Activated naive CD4-positive, alpha-beta T cell treated with anti-CD3 and anti-CD28 coated beads, Interleukin-2, amount 50 U/mL, for 24 hours (primary cell): Measurements from ENCODE around the gene STEAP2.
"Not testable (repeated sequence)": the region's sequence is repeated elsewhere in the genome, so short reads cannot be mapped to it uniquely, and the experiment has no call there.

Source experiments
- H3K27ac Mint-ChIP-seq: one replicate; pipeline ENCODE4 v1.8.0; 2021; ENCODE audit warnings: mild to moderate bottlenecking, mixed read lengths
- H3K27me3 Mint-ChIP-seq: one replicate; pipeline ENCODE4 v1.8.0; 2021; ENCODE audit warnings: mixed read lengths
- H3K36me3 Mint-ChIP-seq: one replicate; pipeline ENCODE4 v1.8.0; 2021; ENCODE audit warnings: mixed read lengths
- H3K4me1 Mint-ChIP-seq: one replicate; pipeline ENCODE4 v1.8.0; 2021; ENCODE audit warnings: mixed read lengths
- H3K4me3 Mint-ChIP-seq: one replicate; pipeline ENCODE4 v1.8.0; 2021; ENCODE audit warnings: mild to moderate bottlenecking, mixed read lengths
- H3K9me3 Mint-ChIP-seq: one replicate; pipeline ENCODE4 v1.8.0; 2021; ENCODE audit warnings: mixed read lengths

STEAP2 gene

DNA sequence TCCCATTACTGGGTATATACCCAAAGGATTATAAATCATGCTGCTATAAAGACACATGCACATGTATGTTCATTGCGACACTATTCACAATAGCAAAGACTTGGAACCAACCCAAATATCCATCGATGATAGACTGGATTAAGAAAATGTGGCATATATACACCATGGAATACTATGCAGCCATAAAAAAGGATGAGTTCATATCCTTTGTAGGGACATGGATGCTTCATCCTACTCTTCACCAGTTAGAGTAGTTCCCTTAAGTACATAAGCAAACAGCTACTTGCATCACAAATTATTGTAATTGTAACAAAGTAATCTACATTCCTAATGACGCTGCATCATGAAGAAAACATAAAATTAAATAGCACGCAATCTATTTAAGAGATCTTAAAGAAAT is 25.2 kb upstream of the STEAP2 start:
- not testable (repeated sequence) for H3K27ac Mint-ChIP-seq, H3K4me3 Mint-ChIP-seq, H3K4me1 Mint-ChIP-seq, H3K9me3 Mint-ChIP-seq, H3K27me3 Mint-ChIP-seq, H3K36me3 Mint-ChIP-seq

DNA sequence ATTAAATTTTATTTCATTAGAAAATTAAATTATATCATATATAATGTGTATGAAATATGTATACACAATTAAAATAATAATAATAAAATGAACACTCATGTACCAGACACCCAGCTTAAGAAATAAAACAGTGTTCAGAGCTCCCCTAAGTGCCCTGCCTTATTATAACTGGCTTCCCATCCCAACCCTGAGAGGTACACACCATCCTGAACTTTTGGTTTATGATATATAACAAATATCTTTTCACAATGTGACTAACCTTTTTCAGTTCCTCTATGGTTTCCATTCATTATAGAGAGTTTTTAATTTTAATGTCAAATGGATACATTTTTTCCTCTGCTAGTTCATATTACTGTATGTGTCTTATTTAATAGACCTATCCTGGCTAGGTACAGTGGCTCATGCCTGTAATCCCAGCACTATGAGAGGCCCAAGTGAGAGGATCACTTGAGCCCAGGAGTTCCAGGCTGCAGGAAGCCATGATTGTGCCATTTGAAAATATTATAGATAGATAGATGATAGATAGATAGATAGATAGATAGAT is 24.0 kb upstream of the STEAP2 start:
- Mint-ChIP-seq H3K4me3 (no peak overlapping the region), H3K27me3 (peaks cover 4% of the 10 kb centered on the region), H3K9me3 (no peaks in the 10 kb centered on the region), H3K4me1 (no peaks in the 10 kb centered on the region), H3K36me3 (peaks cover 2% of the 10 kb centered on the region), H3K27ac (no peak overlapping the region)

GRCh38 chr7:90188281-90188680 is 23.3 kb upstream of the STEAP2 start:
- Mint-ChIP-seq H3K27me3 (peaks cover 4% of the 10 kb centered on the region), H3K36me3 (peaks cover 2% of the 10 kb centered on the region), H3K27ac (no peak overlapping the region), H3K9me3 (no peaks in the 10 kb centered on the region), H3K4me1 (no peaks in the 10 kb centered on the region), H3K4me3 (no peak overlapping the region)

- Mint-ChIP-seq H3K27ac (no peak overlapping the region), H3K27me3 (peaks cover 2% of the 10 kb centered on the region), H3K36me3 (peaks cover 2% of the 10 kb centered on the region), H3K4me1 (no peaks in the 10 kb centered on the region), H3K4me3 (no peak overlapping the region), H3K9me3 (no peaks in the 10 kb centered on the region)
Observed at GRCh38 chr7:90190995-90191394, 20.5 kb upstream of the STEAP2 start.

DNA sequence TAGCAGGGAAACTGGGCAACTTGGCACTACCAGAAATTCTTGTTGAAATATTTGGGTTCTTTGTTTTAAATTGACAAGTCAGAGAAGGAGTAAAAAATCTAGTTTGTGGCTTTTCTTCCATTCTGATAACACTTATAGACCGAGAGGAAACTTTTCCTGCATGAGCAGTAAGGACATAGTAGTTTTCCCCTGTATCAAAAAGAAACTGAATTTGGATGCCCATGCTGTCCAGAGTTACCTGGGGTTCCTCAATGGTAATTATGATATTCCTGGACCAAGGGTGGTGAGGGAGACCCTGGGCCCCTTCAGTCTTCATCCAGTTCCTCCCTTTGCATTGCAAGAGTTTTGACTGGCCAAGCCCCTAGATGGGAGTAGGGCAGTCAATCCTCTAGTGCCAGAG is 19.9 kb upstream of the STEAP2 start:
- Mint-ChIP-seq H3K27me3 (peaks cover 2% of the 10 kb centered on the region), H3K9me3 (no peaks in the 10 kb centered on the region), H3K36me3 (peaks cover 2% of the 10 kb centered on the region), H3K4me3 (no peak overlapping the region), H3K4me1 (no peaks in the 10 kb centered on the region), H3K27ac (no peak overlapping the region)

DNA sequence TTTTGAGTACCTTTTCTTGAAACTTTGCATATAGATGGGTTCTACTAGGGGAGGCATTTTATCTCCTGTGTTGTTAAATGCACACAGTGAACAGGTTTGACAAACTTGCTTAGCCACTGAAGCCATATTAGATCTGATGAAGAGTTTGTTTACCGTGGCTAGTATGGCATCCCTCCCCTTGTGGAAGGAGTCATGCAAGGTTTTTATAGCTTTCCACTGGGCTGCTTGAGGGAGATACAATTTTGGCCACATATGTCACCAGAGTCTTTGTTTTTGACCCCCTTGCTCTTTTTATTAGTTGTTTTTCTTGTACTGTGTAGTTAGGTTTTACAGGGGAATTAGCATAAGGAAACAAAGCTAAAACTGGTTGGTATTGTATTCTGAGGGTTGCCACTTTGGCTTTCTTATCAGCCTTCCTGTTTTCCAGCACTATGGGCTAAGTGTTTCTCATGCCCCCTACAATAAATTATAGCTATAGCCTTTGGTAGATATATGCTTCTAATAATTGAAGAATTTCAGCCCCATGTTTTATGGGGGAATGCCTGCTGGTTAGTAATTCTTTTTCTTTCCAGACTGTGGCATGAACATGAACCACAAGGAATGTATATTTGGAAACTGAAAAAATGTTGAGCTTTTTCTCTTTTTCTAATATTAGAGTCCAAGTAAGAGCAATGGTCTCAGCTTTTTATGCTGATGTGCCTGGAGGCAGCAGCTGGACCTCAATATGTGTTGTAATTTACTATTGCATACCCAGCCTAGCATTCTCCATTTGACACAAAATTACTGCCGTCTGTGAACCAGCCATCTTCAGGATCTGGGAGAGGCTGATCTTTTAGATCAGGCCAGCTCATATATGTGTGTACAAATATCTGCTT is 18.4 kb upstream of the STEAP2 start:
- Mint-ChIP-seq H3K9me3 (no peaks in the 10 kb centered on the region), H3K36me3 (peaks cover 2% of the 10 kb centered on the region), H3K27me3 (peaks cover 2% of the 10 kb centered on the region), H3K4me1 (no peaks in the 10 kb centered on the region), H3K4me3 (no peak overlapping the region), H3K27ac (no peak overlapping the region)

- Mint-ChIP-seq H3K9me3 (no peaks in the 10 kb centered on the region), H3K4me3 (no peak overlapping the region), H3K36me3 (peaks cover 2% of the 10 kb centered on the region)
Observed at GRCh38 chr7:90194911-90195809, 16.4 kb upstream of the STEAP2 start.

GRCh38 chr7:90201500-90202195 is 9.9 kb upstream of the STEAP2 start:
- no peak overlapping the region for H3K4me3 Mint-ChIP-seq
- no peaks in the 10 kb centered on the region for H3K36me3 Mint-ChIP-seq
- H3K4me1 Mint-ChIP-seq: no peaks in the 10 kb centered on the region
- H3K27ac Mint-ChIP-seq: no peak overlapping the region
- H3K9me3 Mint-ChIP-seq: peaks cover 4% of the 10 kb centered on the region
- peaks cover 3% of the 10 kb centered on the region for H3K27me3 Mint-ChIP-seq

More at GRCh38 chr7:90194911-90195809, 16.4 kb upstream of the STEAP2 start:
- Mint-ChIP-seq H3K4me1 (no peaks in the 10 kb centered on the region), H3K27me3 (peaks cover 2% of the 10 kb centered on the region), H3K27ac (no peak overlapping the region)

GRCh38 chr7:90207956-90208355 is 3.6 kb upstream of the STEAP2 start:
- peaks cover 14% of the 10 kb centered on the region for H3K27me3 Mint-ChIP-seq
- peaks cover 5% of the 10 kb centered on the region for H3K4me1 Mint-ChIP-seq
- H3K36me3 Mint-ChIP-seq: no peaks in the 10 kb centered on the region
- H3K4me3 Mint-ChIP-seq: no peak overlapping the region
- no peak overlapping the region for H3K27ac Mint-ChIP-seq
- H3K9me3 Mint-ChIP-seq: peaks cover 4% of the 10 kb centered on the region

DNA sequence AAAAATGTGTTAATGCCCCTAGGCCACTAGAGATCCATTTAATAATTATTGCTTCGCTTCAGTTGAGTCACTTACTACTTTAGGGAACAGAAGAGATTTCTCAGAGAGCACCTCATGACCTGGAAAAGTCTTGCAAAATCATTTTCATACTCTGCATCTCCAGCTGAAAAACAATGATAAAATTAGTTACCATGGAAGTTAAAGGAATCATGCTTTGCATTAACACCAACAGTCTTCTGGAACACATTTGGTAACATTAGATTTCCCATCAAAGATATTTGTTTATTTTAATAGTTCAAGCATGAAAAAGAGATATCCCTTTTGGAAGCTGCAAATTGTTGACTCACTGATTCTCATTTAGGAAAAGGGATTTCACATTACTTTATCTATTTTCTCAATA is 1.8 kb upstream of the STEAP2 start:
- Mint-ChIP-seq H3K4me1 (peaks cover 5% of the 10 kb centered on the region), H3K9me3 (peaks cover 4% of the 10 kb centered on the region), H3K4me3 (no peak overlapping the region), H3K36me3 (no peaks in the 10 kb centered on the region), H3K27ac (no peak overlapping the region), H3K27me3 (peaks cover 14% of the 10 kb centered on the region)

- peaks cover 5% of the 10 kb centered on the region for H3K4me1 Mint-ChIP-seq
- no peak overlapping the region for H3K4me3 Mint-ChIP-seq
- no peaks in the 10 kb centered on the region for H3K36me3 Mint-ChIP-seq
- no peak overlapping the region for H3K27ac Mint-ChIP-seq
- H3K27me3 Mint-ChIP-seq: peaks cover 14% of the 10 kb centered on the region
- peaks cover under 1% of the 10 kb centered on the region for H3K9me3 Mint-ChIP-seq
Observed at GRCh38 chr7:90210475-90210874, 1.1 kb upstream of the STEAP2 start.

- Mint-ChIP-seq H3K4me3 (peak overlapping the region; percentile 20), H3K27ac (no peak overlapping the region), H3K4me1 (peaks cover 5% of the 10 kb centered on the region), H3K9me3 (no peaks in the 10 kb centered on the region), H3K36me3 (no peaks in the 10 kb centered on the region), H3K27me3 (peaks cover 14% of the 10 kb centered on the region)
Observed at GRCh38 chr7:90210981-90211380, 559 bp upstream of the STEAP2 start.

- Mint-ChIP-seq H3K9me3 (peaks cover under 1% of the 10 kb centered on the region), H3K36me3 (no peaks in the 10 kb centered on the region), H3K4me3 (no peak overlapping the region), H3K27me3 (peaks cover 14% of the 10 kb centered on the region), H3K27ac (no peak overlapping the region), H3K4me1 (peaks cover 5% of the 10 kb centered on the region)
Observed at GRCh38 chr7:90212149-90212495, 582 bp downstream of the STEAP2 start.

- Mint-ChIP-seq H3K4me1 (peaks cover 5% of the 10 kb centered on the region), H3K4me3 (no peak overlapping the region), H3K27me3 (peaks cover 11% of the 10 kb centered on the region), H3K9me3 (peaks cover 4% of the 10 kb centered on the region), H3K27ac (no peak overlapping the region), H3K36me3 (no peaks in the 10 kb centered on the region)
Observed at GRCh38 chr7:90213521-90213920, 2.0 kb downstream of the STEAP2 start.

GRCh38 chr7:90216080-90216674 is 4.6 kb downstream of the STEAP2 start:
- Mint-ChIP-seq H3K36me3 (no peaks in the 10 kb centered on the region), H3K27ac (no peak overlapping the region), H3K27me3 (peaks cover 11% of the 10 kb centered on the region), H3K4me1 (peaks cover under 1% of the 10 kb centered on the region), H3K4me3 (no peak overlapping the region), H3K9me3 (peaks cover 4% of the 10 kb centered on the region)
